HTR-8/SVneo (cell line): ENCODE results near the gene THTPA.
A peak's percentile ranks its signal among the peaks of the same experiment; 100 is the strongest.
"Not testable (repeated sequence)": the region's sequence is repeated elsewhere in the genome, so short reads cannot be mapped to it uniquely, and the experiment has no call there.

Experiments used
- DNase-seq: peaks from one replicate; pipeline ENCODE4 v3.0.0; 2011; ENCODE audit warnings: low spot score, mixed read lengths; ENCODE audit not compliant: insufficient read length
- FAIRE-seq: peaks from 2 replicates; lab custom pipeline; 2011; peaks lifted over from hg19 to GRCh38; lab: Jason Lieb, UNC

THTPA gene

GRCh38 chr14:23580152-23580926 lies 24.3 kb downstream of the THTPA start:
- DNase-seq (no peak), FAIRE-seq (no peak)

GRCh38 chr14:23580948-23581281 lies 24.8 kb downstream of the THTPA start:
- FAIRE-seq (no peak), DNase-seq (no peak)

GRCh38 chr14:23582906-23583760 lies 27.1 kb downstream of the THTPA start:
- DNase-seq, result no peak
- no peak for FAIRE-seq

- DNase-seq, FAIRE-seq: not testable (repeated sequence)
Observed at GRCh38 chr14:23583761-23584526, 27.9 kb downstream of the THTPA start.

- not testable (repeated sequence) for FAIRE-seq, DNase-seq
Observed at GRCh38 chr14:23584527-23585203, 28.6 kb downstream of the THTPA start.

GRCh38 chr14:23588884-23589598 lies 33.0 kb downstream of the THTPA start:
- DNase-seq (peak; percentile 76), FAIRE-seq (peak; percentile 80)

GRCh38 chr14:23589606-23590005 lies 33.5 kb downstream of the THTPA start:
- FAIRE-seq, result no peak
- DNase-seq, result no peak

- FAIRE-seq (no peak), DNase-seq (no peak)
Observed at GRCh38 chr14:23590198-23590597, 34.1 kb downstream of the THTPA start.

GRCh38 chr14:23594191-23594590 lies 38.1 kb downstream of the THTPA start:
- DNase-seq, FAIRE-seq: not testable (repeated sequence)

- DNase-seq, result no peak
- FAIRE-seq, result no peak
Observed at GRCh38 chr14:23600322-23600707, 44.2 kb downstream of the THTPA start.

- no peak for FAIRE-seq
Observed at GRCh38 chr14:23600806-23601205, 44.7 kb downstream of the THTPA start.

GRCh38 chr14:23601424-23601823 lies 45.4 kb downstream of the THTPA start:
- DNase-seq, result no peak
- FAIRE-seq, result no peak

More at GRCh38 chr14:23600806-23601205, 44.7 kb downstream of the THTPA start:
- DNase-seq, result no peak

- FAIRE-seq (no peak), DNase-seq (no peak)
Observed at GRCh38 chr14:23601845-23602180, 45.7 kb downstream of the THTPA start.

- DNase-seq, result no peak
- no peak for FAIRE-seq
Observed at GRCh38 chr14:23602181-23603095, 46.4 kb downstream of the THTPA start.

GRCh38 chr14:23603103-23603502 lies 47.0 kb downstream of the THTPA start:
- DNase-seq, result no peak
- FAIRE-seq, result no peak

GRCh38 chr14:23604148-23604547 lies 48.1 kb downstream of the THTPA start:
- FAIRE-seq, result no peak
- no peak for DNase-seq

GRCh38 chr14:23604675-23605170 lies 48.7 kb downstream of the THTPA start:
- DNase-seq (no peak), FAIRE-seq (no peak)

- FAIRE-seq (no peak), DNase-seq (no peak)
Observed at GRCh38 chr14:23605931-23606585, 50.0 kb downstream of the THTPA start.
